ENCODE measurements around the gene ARL3. TPM values are rescaled to one million over a fixed set of nuclear protein-coding genes. Genes with fewer than 3 reads are reported as not detected.

ARL3 gene
- total RNA-seq, 1 experiment from 2014 or later, result 16.5 TPM

DNA sequence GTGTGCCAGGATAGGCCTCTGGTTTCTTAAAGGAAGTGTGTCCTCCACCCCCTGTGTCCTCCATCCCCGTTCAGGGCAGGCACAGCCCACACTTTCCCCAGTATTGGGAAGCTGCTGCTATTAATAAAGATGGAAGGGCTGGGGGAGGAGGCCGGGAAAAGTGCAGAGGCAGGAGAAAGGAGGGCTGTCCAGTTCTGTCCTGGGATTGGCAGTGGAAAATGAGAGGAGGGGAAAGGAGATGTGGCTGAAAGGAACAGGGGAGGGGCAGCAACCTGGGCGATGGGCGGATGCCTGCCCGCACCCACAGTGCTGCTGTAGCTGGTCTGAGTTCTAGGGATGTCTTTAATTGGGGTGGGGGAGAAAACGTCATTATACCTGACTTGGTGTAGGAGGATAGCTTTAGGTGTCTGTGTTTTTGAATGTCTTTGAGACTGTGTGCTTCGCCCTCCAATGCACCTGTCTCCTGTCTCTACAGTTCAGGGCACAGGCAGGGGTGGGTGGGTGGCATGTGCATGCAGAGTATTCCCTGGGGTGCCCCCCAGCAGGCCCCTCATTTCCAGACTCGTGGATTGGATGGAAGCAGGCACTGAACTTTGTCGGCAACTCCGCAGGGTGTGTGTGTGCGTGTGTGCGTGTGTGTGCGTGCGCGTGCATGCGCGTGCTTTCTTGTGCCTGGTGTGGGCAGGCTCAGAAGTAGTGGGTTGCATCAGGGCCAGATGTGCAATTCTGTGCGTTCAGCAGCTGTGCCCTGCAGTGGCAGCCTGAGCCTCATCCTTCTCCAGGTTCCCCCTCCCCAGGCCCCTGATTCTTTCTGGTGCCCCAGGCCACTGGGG, 67.4 kb downstream of the ARL3 start:
- no peak overlapping the region for H4K8ac ChIP-seq (replicated peaks; ENCODE audit: insufficient read length, low read depth, low read length)
- DNase-seq, result no peak
- H3K27me3 Mint-ChIP-seq (ENCODE audit: low read depth), result no peaks in the 10 kb centered on the region

More for the DNA sequence above, 67.4 kb downstream of the ARL3 start:
- H4K91ac ChIP-seq (ENCODE audit: insufficient read length, low read depth, low read length), result no peak overlapping the region
- no peak overlapping the region for H2BK15ac ChIP-seq (ENCODE audit: low read depth, low read length)
- H3K79me1 ChIP-seq (ENCODE audit: insufficient read depth, low read depth, low read length, poor library complexity, severe bottlenecking), result peaks cover 6% of the 10 kb centered on the region
- H2AFZ ChIP-seq (ENCODE audit: low read length), result no peak overlapping the region
- peaks cover 5% of the 10 kb centered on the region; the same call in 1 of the 2 replicates for H3K4me1 ChIP-seq (ENCODE audit: insufficient read depth, low read length)
- no peak overlapping the region for H3K56ac ChIP-seq (ENCODE audit: insufficient read length, low read depth, low read length)
- Mint-ChIP-seq H3K4me3 (peak overlapping the region; percentile 93 to 97), H3K4me1 (peaks cover 51 to 58% of the 10 kb centered on the region in 2 experiments), H3K9me3 (no peaks in the 10 kb centered on the region; a peak in 1 of 5 replicates), H3K27ac (peak overlapping the region in 1 of 3 experiments; percentile 93; a peak in 4 of 7 replicates), H3K36me3 (ENCODE audit: insufficient read depth in 1 of 3, low read depth in 3 of 3) (peaks cover 0 to 8% (median 0%) of the 10 kb centered on the region in 3 experiments; a peak in 2 of 7 replicates)
- peaks cover 20% of the 10 kb centered on the region; the same call in 1 of the 2 replicates for H3K79me2 ChIP-seq (ENCODE audit: insufficient read depth, low read length)
- H3K18ac ChIP-seq (ENCODE audit: insufficient read length, low read depth, low read length), result no peak overlapping the region
- H3K23ac ChIP-seq (ENCODE audit: insufficient read length, low read depth, low read length), result no peak overlapping the region
- no peak overlapping the region for H3K9ac ChIP-seq (ENCODE audit: extremely low read depth, insufficient read length, low read length)
- H2BK12ac ChIP-seq (ENCODE audit: insufficient read length, low read depth, low read length), result no peak overlapping the region
- peak overlapping the region; percentile 77 for H3K4me2 ChIP-seq (ENCODE audit: insufficient read depth, insufficient read length, low read length)
- no peak overlapping the region for H3T11ph ChIP-seq (ENCODE audit: low read length)
- H3K27me3 ChIP-seq (ENCODE audit: insufficient read depth, low read length), result no peaks in the 10 kb centered on the region
- WGBS (ENCODE audit: extremely low coverage, insufficient read length, low lambda C conversion rate), result no CpG with 5 or more reads among the region's 18 CpGs
- H3K9me3 ChIP-seq (ENCODE audit: control insufficient read depth, low read depth, low read length), result no peaks in the 10 kb centered on the region
- no peak overlapping the region for H3K4ac ChIP-seq (ENCODE audit: low read depth, low read length)
- H3K27ac ChIP-seq (ENCODE audit: insufficient read length, low read depth, low read length), result no peak overlapping the region
- no peak overlapping the region for H4K5ac ChIP-seq (ENCODE audit: insufficient read length, low read depth, low read length)
- no peak overlapping the region for H2BK5ac ChIP-seq (ENCODE audit: insufficient read length, low read length)
- TF ChIP-seq, protein P1, sequence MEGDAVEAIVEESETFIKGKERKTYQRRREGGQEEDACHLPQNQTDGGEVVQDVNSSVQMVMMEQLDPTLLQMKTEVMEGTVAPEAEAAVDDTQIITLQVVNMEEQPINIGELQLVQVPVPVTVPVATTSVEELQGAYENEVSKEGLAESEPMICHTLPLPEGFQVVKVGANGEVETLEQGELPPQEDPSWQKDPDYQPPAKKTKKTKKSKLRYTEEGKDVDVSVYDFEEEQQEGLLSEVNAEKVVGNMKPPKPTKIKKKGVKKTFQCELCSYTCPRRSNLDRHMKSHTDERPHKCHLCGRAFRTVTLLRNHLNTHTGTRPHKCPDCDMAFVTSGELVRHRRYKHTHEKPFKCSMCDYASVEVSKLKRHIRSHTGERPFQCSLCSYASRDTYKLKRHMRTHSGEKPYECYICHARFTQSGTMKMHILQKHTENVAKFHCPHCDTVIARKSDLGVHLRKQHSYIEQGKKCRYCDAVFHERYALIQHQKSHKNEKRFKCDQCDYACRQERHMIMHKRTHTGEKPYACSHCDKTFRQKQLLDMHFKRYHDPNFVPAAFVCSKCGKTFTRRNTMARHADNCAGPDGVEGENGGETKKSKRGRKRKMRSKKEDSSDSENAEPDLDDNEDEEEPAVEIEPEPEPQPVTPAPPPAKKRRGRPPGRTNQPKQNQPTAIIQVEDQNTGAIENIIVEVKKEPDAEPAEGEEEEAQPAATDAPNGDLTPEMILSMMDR (conservative IDR thresholded peaks at IDR 0.05), result no peak
- H3K23me2 ChIP-seq (ENCODE audit: insufficient read length, low read depth, low read length, poor library complexity, severe bottlenecking), result peaks cover 28% of the 10 kb centered on the region
- no peak overlapping the region for H2BK120ac ChIP-seq (ENCODE audit: low read depth, low read length, poor library complexity, severe bottlenecking)
- no peak overlapping the region for H2AK5ac ChIP-seq (ENCODE audit: insufficient read length, low read length)
- H3K14ac ChIP-seq (ENCODE audit: insufficient read depth, low read length), result no peak overlapping the region
- no peak overlapping the region for H2BK20ac ChIP-seq (ENCODE audit: low read depth, low read length, poor library complexity, severe bottlenecking)
- peaks cover 3% of the 10 kb centered on the region for H4K20me1 ChIP-seq (ENCODE audit: control insufficient read depth, insufficient read depth, insufficient read length)
